Measurements from ENCODE around the gene TBRG4.

TBRG4 gene

DNA sequence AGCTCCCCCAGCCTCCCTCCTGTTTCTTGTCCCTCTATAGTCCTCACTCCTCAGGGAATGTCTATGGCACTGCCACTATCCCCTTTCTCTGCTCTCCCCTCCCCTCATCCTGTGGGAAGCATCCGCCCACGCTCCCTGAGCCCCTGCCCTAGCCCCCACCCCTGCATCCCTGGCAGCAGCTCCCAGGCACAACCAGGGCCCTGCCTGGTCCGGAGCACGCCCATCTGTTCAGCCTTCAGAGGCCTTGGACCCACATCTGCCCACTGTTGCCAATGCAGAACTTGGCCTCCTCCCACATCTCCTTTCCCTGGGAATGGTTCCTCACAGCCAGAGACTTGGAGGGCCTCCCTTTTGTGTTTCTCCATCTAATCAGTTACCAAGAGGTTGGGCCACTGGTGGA is 20.4 kb upstream of the TBRG4 start:
- Histone ChIP-seq H3K4me3 (ENCODE audit: low read depth, low read length) (no peak overlapping the region), H3K4me1 (no peaks in the 10 kb centered on the region), H3K27me3 (no peaks in the 10 kb centered on the region), H3K36me3 (no peaks in the 10 kb centered on the region), H3K9me3 (no peaks in the 10 kb centered on the region)
- DNase-seq, result no peak
- TF ChIP-seq, protein P1, sequence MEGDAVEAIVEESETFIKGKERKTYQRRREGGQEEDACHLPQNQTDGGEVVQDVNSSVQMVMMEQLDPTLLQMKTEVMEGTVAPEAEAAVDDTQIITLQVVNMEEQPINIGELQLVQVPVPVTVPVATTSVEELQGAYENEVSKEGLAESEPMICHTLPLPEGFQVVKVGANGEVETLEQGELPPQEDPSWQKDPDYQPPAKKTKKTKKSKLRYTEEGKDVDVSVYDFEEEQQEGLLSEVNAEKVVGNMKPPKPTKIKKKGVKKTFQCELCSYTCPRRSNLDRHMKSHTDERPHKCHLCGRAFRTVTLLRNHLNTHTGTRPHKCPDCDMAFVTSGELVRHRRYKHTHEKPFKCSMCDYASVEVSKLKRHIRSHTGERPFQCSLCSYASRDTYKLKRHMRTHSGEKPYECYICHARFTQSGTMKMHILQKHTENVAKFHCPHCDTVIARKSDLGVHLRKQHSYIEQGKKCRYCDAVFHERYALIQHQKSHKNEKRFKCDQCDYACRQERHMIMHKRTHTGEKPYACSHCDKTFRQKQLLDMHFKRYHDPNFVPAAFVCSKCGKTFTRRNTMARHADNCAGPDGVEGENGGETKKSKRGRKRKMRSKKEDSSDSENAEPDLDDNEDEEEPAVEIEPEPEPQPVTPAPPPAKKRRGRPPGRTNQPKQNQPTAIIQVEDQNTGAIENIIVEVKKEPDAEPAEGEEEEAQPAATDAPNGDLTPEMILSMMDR (IDR thresholded peaks at IDR 0.05; ENCODE audit: low read depth, low read length), result no peak

DNA sequence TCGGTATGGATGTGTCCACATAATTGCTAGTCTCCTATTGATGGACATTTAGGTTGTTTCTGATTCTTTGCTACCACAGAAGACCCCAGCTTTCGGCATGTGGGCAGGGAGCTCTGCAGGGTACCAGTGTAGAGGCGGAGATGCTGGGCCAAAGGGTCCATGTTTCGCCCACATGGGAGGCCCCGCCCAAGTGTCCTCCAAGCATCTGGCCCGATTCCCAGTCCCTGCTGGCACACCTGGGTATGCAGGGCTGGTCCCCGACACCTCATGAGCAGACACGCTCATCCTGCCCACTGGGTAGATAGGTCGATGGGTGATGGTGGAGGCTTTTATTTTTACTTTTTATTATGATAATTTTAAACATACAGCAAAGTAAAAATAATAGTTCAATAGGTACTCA is 19.4 kb upstream of the TBRG4 start:
- no peak for DNase-seq
- no peaks in the 10 kb centered on the region for H3K9me3 ChIP-seq
- no peak overlapping the region for H3K4me3 ChIP-seq (ENCODE audit: low read depth, low read length)
- H3K36me3 ChIP-seq, result no peaks in the 10 kb centered on the region
- TF ChIP-seq, protein P1 (IDR thresholded peaks at IDR 0.05; ENCODE audit: low read depth, low read length), result no peak
- H3K27me3 ChIP-seq, result no peaks in the 10 kb centered on the region
- no peaks in the 10 kb centered on the region for H3K4me1 ChIP-seq

DNA sequence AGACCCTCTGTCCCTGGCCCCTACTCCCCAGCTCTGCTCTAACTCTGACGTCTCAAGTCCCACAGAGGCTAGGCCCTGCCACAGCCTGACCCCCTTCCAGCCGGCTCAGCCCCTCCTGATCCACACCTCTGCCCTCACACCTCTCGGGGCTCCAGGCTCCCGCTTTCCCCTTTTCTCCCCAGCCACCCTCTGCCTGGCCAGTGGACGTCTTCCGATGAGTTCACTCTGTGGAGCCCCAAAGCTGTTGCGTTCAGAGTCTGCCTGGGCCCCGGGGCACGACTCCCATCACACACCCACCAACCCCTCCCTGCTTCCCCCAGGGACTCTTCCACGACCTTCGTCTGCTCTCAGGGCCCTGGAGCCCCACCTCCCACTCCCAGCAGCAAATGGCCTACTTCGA is 18.4 kb upstream of the TBRG4 start:
- Histone ChIP-seq H3K36me3 (no peaks in the 10 kb centered on the region), H3K4me3 (ENCODE audit: low read depth, low read length) (no peak overlapping the region), H3K9me3 (no peaks in the 10 kb centered on the region), H3K4me1 (no peaks in the 10 kb centered on the region), H3K27me3 (no peaks in the 10 kb centered on the region)
- no peak for DNase-seq
- TF ChIP-seq, protein P1 (IDR thresholded peaks at IDR 0.05; ENCODE audit: low read depth, low read length), result no peak

DNA sequence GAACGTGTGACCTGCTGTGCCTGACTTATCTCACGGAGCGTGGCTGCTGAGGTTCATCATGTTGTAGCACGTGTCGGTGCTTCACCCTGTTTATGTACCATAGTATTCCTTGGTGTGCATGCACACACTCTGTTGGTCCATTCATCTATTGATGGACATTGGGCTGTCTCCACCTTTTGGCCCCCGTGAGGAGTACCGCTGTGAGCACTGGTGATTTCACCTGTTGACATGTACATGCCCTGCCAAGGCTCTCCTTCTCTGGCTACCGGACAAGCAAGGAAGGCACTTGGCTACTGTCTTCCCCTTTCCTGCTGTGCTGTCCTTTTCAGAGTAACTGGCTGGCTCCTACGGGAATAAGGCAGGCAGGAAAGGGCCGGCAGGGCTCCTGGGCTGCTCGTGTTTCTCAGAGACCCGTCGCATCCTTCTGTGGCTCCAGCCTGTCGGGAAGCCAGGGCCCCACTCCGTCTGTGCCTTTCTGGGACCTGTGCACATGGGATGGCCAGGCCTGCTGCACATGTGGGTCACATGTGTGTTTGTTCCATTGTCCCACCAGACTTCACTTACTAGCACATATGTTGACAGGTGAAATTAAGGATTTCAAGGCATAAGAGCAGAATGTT is 17.8 kb upstream of the TBRG4 start:
- Histone ChIP-seq H3K36me3 (no peaks in the 10 kb centered on the region), H3K27me3 (no peaks in the 10 kb centered on the region), H3K9me3 (no peaks in the 10 kb centered on the region), H3K4me3 (ENCODE audit: low read depth, low read length) (no peak overlapping the region), H3K4me1 (no peaks in the 10 kb centered on the region)
- TF ChIP-seq, protein P1 (IDR thresholded peaks at IDR 0.05; ENCODE audit: low read depth, low read length), result no peak
- DNase-seq, result no peak

DNA sequence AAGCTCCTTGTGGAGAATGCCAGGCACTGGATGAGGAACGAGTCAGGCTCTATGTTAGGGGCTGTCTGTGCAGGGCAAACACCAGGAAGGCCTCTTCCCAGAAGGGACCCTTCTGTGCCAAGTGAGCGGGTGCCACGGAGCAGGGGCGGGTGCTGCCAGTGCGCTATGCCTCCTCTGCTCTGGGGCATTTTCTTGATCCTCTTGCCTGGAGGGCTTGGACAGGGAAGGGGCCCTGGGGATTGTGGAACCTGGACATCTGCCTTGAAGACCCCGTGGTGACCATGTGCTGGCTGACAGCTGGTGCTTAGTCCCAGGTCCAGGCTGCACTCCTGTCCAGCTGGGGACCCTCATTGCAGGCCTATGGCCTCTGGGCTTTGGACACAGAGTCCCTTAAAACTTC is 15.4 kb upstream of the TBRG4 start:
- Histone ChIP-seq H3K9me3 (no peaks in the 10 kb centered on the region), H3K4me3 (ENCODE audit: low read depth, low read length) (no peak overlapping the region), H3K36me3 (no peaks in the 10 kb centered on the region), H3K4me1 (no peaks in the 10 kb centered on the region), H3K27me3 (no peaks in the 10 kb centered on the region)
- TF ChIP-seq, protein P1 (IDR thresholded peaks at IDR 0.05; ENCODE audit: low read depth, low read length), result no peak
- no peak for DNase-seq

DNA sequence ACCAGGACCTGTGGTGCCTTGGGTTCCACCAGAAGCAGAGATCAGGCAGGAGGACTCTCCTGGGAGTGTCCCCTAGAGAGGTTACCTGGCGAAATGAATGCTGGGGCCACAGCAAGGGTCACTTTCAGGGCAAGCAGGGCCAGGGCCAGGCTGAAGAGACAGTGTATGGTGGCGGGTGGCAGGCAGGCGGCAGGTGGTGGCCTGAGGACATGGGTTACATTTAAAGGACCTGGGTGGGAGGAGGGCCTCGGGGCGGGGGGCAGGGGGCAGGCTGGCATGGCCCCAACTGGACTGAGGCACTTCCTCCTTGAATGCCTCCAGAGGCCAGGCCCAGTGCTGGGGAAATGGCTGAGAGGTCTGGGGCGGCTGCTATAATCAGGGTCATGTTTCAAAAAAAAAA is 14.7 kb upstream of the TBRG4 start:
- Histone ChIP-seq H3K9me3 (no peaks in the 10 kb centered on the region), H3K4me1 (no peaks in the 10 kb centered on the region), H3K27me3 (no peaks in the 10 kb centered on the region), H3K36me3 (no peaks in the 10 kb centered on the region), H3K4me3 (ENCODE audit: low read depth, low read length) (no peak overlapping the region)
- TF ChIP-seq, protein P1 (IDR thresholded peaks at IDR 0.05; ENCODE audit: low read depth, low read length), result no peak
- DNase-seq, result no peak

All from BE2C (cell line).